ENCODE results near the gene CUL1.

CUL1 gene

GRCh38 chr7:148715027-148715426 is 16.3 kb downstream of the CUL1 start:
- POLR2A ChIA-PET = no interaction called here
- TF ChIP-seq NFRKB (IDR thresholded peaks at IDR 0.05) (no peak), BHLHE40 (IDR thresholded peaks at IDR 0.05; ENCODE audit: borderline replicate concordance) (no peak), CTBP1 (IDR thresholded peaks at IDR 0.05; ENCODE audit: borderline replicate concordance) (no peak), TARDBP (IDR thresholded peaks at IDR 0.05) (no peak), ELF4 (IDR thresholded peaks at IDR 0.05) (no peak), FOXM1 (IDR thresholded peaks at IDR 0.05; ENCODE audit: borderline replicate concordance) (no peak), L3MBTL2 (conservative IDR thresholded peaks at IDR 0.05) (no peak), SUZ12 (IDR thresholded peaks at IDR 0.05) (no peak), ZNF384 (IDR thresholded peaks at IDR 0.05) (no peak), HDGF (IDR thresholded peaks at IDR 0.05; ENCODE audit: borderline replicate concordance) (no peak)
- DNase-seq (ENCODE audit: extremely low spot score) = no peak
- CTCF ChIA-PET = no interaction called here

GRCh38 chr7:148717266-148717793 is 18.6 kb downstream of the CUL1 start:
- DNase-seq (ENCODE audit: extremely low spot score) = no peak
- ChIA-PET CTCF (no interaction called here), POLR2A (no interaction called here)
- TF ChIP-seq HDGF (IDR thresholded peaks at IDR 0.05; ENCODE audit: borderline replicate concordance) (no peak), CTBP1 (IDR thresholded peaks at IDR 0.05; ENCODE audit: borderline replicate concordance) (no peak), ARNT (IDR thresholded peaks at IDR 0.05) (no peak), NFRKB (IDR thresholded peaks at IDR 0.05) (no peak), FOXM1 (IDR thresholded peaks at IDR 0.05; ENCODE audit: borderline replicate concordance) (no peak)

GRCh38 chr7:148718431-148718830 is 19.7 kb downstream of the CUL1 start:
- no peak for DNase-seq (ENCODE audit: extremely low spot score)
- CTCF ChIA-PET = no interaction called here
- POLR2A ChIA-PET = no interaction called here
- TF ChIP-seq SP1 (IDR thresholded peaks at IDR 0.05) = no peak
- TF ChIP-seq TARDBP (IDR thresholded peaks at IDR 0.05) = no peak
- TF ChIP-seq CTBP1 (IDR thresholded peaks at IDR 0.05; ENCODE audit: borderline replicate concordance) = no peak
- no peak for TF ChIP-seq L3MBTL2 (conservative IDR thresholded peaks at IDR 0.05)
- no peak for TF ChIP-seq NFRKB (IDR thresholded peaks at IDR 0.05)
- TF ChIP-seq FOXK2 (IDR thresholded peaks at IDR 0.05) = no peak
- no peak for TF ChIP-seq HDGF (IDR thresholded peaks at IDR 0.05; ENCODE audit: borderline replicate concordance)
- TF ChIP-seq PKNOX1 (IDR thresholded peaks at IDR 0.05) = no peak
- no peak for TF ChIP-seq ELF4 (IDR thresholded peaks at IDR 0.05)
- no peak for TF ChIP-seq ARNT (IDR thresholded peaks at IDR 0.05)
- TF ChIP-seq SUZ12 (IDR thresholded peaks at IDR 0.05) = no peak

GRCh38 chr7:148719753-148720152 is 21.1 kb downstream of the CUL1 start:
- POLR2A ChIA-PET = interaction anchor here (2.6 kb wide), 1 partner anchor 21 kb away, joined by 17 read pairs; the partner anchor contains the start of gene CUL1
- TF ChIP-seq FOXM1 (IDR thresholded peaks at IDR 0.05; ENCODE audit: borderline replicate concordance) (no peak), ELF4 (IDR thresholded peaks at IDR 0.05) (no peak), BHLHE40 (IDR thresholded peaks at IDR 0.05; ENCODE audit: borderline replicate concordance) (no peak), CTBP1 (IDR thresholded peaks at IDR 0.05; ENCODE audit: borderline replicate concordance) (no peak), ZNF384 (IDR thresholded peaks at IDR 0.05) (no peak), HDGF (IDR thresholded peaks at IDR 0.05; ENCODE audit: borderline replicate concordance) (no peak), ARNT (IDR thresholded peaks at IDR 0.05) (no peak), SUZ12 (IDR thresholded peaks at IDR 0.05) (no peak), NFRKB (IDR thresholded peaks at IDR 0.05) (no peak), L3MBTL2 (conservative IDR thresholded peaks at IDR 0.05) (no peak), LEF1 (IDR thresholded peaks at IDR 0.05; ENCODE audit: borderline replicate concordance) (no peak), FOXK2 (IDR thresholded peaks at IDR 0.05) (no peak), PKNOX1 (IDR thresholded peaks at IDR 0.05) (no peak), SP1 (IDR thresholded peaks at IDR 0.05) (no peak), FOXA1 (IDR thresholded peaks at IDR 0.05) (no peak), TARDBP (IDR thresholded peaks at IDR 0.05) (no peak)
- CTCF ChIA-PET = interaction anchor here (1.1 kb wide), 1 partner anchor 17 kb away, joined by 3 read pairs; no protein-coding TSS in a partner anchor
- no peak for DNase-seq (ENCODE audit: extremely low spot score)

GRCh38 chr7:148720472-148720871 is 21.8 kb downstream of the CUL1 start:
- TF ChIP-seq FOXM1 (IDR thresholded peaks at IDR 0.05; ENCODE audit: borderline replicate concordance) (no peak), TARDBP (IDR thresholded peaks at IDR 0.05) (no peak), CTBP1 (IDR thresholded peaks at IDR 0.05; ENCODE audit: borderline replicate concordance) (no peak)
- ChIA-PET CTCF (interaction anchor here (0.5 to 1.1 kb wide), 3 partner anchors 11 to 47 kb away, joined by 3 read pairs; no protein-coding TSS in a partner anchor), POLR2A (interaction anchor here (2.6 kb wide), 1 partner anchor 22 kb away, joined by 17 read pairs; the partner anchor contains the start of gene CUL1)
- no peak for DNase-seq (ENCODE audit: extremely low spot score)

- ChIA-PET POLR2A (interaction anchor here (1.1 to 2.6 kb wide), 3 partner anchors 10 to 23 kb away, joined by 4 to 17 read pairs (median 6); partner anchors contain the start of gene CUL1), CTCF (interaction anchor here (0.5 to 0.6 kb wide), 2 partner anchors 15 to 244 kb away, joined by 3 read pairs; no protein-coding TSS in a partner anchor)
- TF ChIP-seq L3MBTL2 (conservative IDR thresholded peaks at IDR 0.05) (no peak), ZNF384 (IDR thresholded peaks at IDR 0.05) (no peak), PKNOX1 (IDR thresholded peaks at IDR 0.05) (no peak), SP1 (IDR thresholded peaks at IDR 0.05) (no peak), FOXA1 (IDR thresholded peaks at IDR 0.05) (no peak)
- no peak for DNase-seq (ENCODE audit: extremely low spot score)
These were observed 22.7 kb downstream of the CUL1 start for GRCh38 chr7:148721390-148721789.

Data from HEK293T (cell line).